H9 (cell line): ENCODE measurements around the gene AGPAT2. TPM values are rescaled to one million over a fixed set of nuclear protein-coding genes. Genes with fewer than 3 reads are reported as not detected.

Experiments
- DNase-seq: peaks from one replicate; pipeline ENCODE4 v3.0.0-alpha.2; 2017
- H2AFZ ChIP-seq: one replicate; pipeline ENCODE4 v1.6.1; 2013; ENCODE audit warnings: mild to moderate bottlenecking, low read length, control low read depth, moderate library complexity
- H2AK5ac ChIP-seq: 2 replicates; pipeline ENCODE4 v1.6.1; 2013; ENCODE audit warnings: low read length, control low read depth, mixed read lengths; ENCODE audit not compliant: insufficient read length
- H2BK120ac ChIP-seq: one replicate; pipeline ENCODE4 v1.6.1; 2013; ENCODE audit warnings: low read depth, mild to moderate bottlenecking, low read length, control low read depth, inconsistent platforms; ENCODE audit not compliant: poor library complexity, severe bottlenecking
- H2BK12ac ChIP-seq: 2 replicates; pipeline ENCODE4 v1.6.1; 2013; ENCODE audit warnings: low read length, control low read depth, mixed read lengths, low read depth; ENCODE audit not compliant: insufficient read length
- H2BK15ac ChIP-seq: 2 replicates; pipeline ENCODE4 v1.6.1; 2013; ENCODE audit warnings: low read depth, low read length, control low read depth
- H2BK20ac ChIP-seq: one replicate; pipeline ENCODE4 v1.6.1; 2013; ENCODE audit warnings: low read depth, mild to moderate bottlenecking, low read length, control low read depth, inconsistent platforms; ENCODE audit not compliant: poor library complexity, severe bottlenecking
- H2BK5ac ChIP-seq: 2 replicates; pipeline ENCODE4 v1.6.1; 2013; ENCODE audit warnings: low read length, control low read depth, mixed read lengths; ENCODE audit not compliant: insufficient read length
- H3K14ac ChIP-seq: 2 replicates; pipeline ENCODE4 v1.6.1; 2013; ENCODE audit warnings: low read length, control low read depth; ENCODE audit not compliant: insufficient read depth
- H3K18ac ChIP-seq: 2 replicates; pipeline ENCODE4 v1.6.1; 2013; ENCODE audit warnings: low read depth, mild to moderate bottlenecking, mixed read lengths, low read length, control low read depth; ENCODE audit not compliant: insufficient read length
- H3K23ac ChIP-seq: 2 replicates; pipeline ENCODE4 v1.6.1; 2013; ENCODE audit warnings: low read length, control low read depth, mixed read lengths, low read depth; ENCODE audit not compliant: insufficient read length
- H3K23me2 ChIP-seq: 2 replicates; pipeline ENCODE4 v1.6.1; 2013; ENCODE audit warnings: low read depth, mild to moderate bottlenecking, mixed read lengths, low read length, control low read depth; ENCODE audit not compliant: insufficient read length, poor library complexity, severe bottlenecking
- H3K27ac ChIP-seq: 2 replicates; pipeline ENCODE4 v1.5.1; 2013; ENCODE audit warnings: low read length, control low read depth, mixed read lengths, low read depth; ENCODE audit not compliant: insufficient read length
- H3K27me3 ChIP-seq: 2 replicates; pipeline ENCODE4 v1.6.1; 2013; ENCODE audit warnings: low read length, control low read depth, inconsistent platforms; ENCODE audit not compliant: insufficient read depth
- H3K4ac ChIP-seq: 2 replicates; pipeline ENCODE4 v1.6.1; 2013; ENCODE audit warnings: low read depth, mild to moderate bottlenecking, control low read depth, inconsistent platforms, low read length, moderate library complexity
- H3K4me1 ChIP-seq: 2 replicates; pipeline ENCODE4 v1.6.1; 2013; ENCODE audit warnings: low read length, control low read depth, inconsistent platforms; ENCODE audit not compliant: insufficient read depth
- H3K4me2 ChIP-seq: 2 replicates; pipeline ENCODE4 v1.6.1; 2013; ENCODE audit warnings: low read length, control low read depth, mixed read lengths; ENCODE audit not compliant: insufficient read length, insufficient read depth
- H3K56ac ChIP-seq: 2 replicates; pipeline ENCODE4 v1.6.1; 2013; ENCODE audit warnings: low read depth, mild to moderate bottlenecking, mixed read lengths, low read length, control low read depth; ENCODE audit not compliant: insufficient read length
- H3K79me1 ChIP-seq: 2 replicates; pipeline ENCODE4 v1.6.1; 2013; ENCODE audit warnings: low read depth, mild to moderate bottlenecking, moderate library complexity, low read length, control low read depth, inconsistent platforms; ENCODE audit not compliant: insufficient read depth, poor library complexity, severe bottlenecking
- H3K79me2 ChIP-seq: 2 replicates; pipeline ENCODE4 v1.6.1; 2013; ENCODE audit warnings: low read length, control low read depth, inconsistent platforms; ENCODE audit not compliant: insufficient read depth
- H3K9ac ChIP-seq: 2 replicates; pipeline ENCODE4 v1.6.1; 2013; ENCODE audit warnings: low read length, control low read depth, mixed read lengths; ENCODE audit not compliant: insufficient read length; ENCODE audit errors: extremely low read depth
- H3K9me3 ChIP-seq: one replicate; pipeline ENCODE4 v1.6.1; 2013; ENCODE audit warnings: low read depth, low read length, inconsistent platforms; ENCODE audit not compliant: control insufficient read depth
- H3T11ph ChIP-seq: one replicate; pipeline ENCODE4 v1.6.1; 2013; ENCODE audit warnings: mild to moderate bottlenecking, low read length, control low read depth, inconsistent platforms
- H4K20me1 ChIP-seq: one replicate; pipeline ENCODE4 v1.6.1; 2013; ENCODE audit not compliant: control insufficient read depth, insufficient read length, insufficient read depth
- H4K5ac ChIP-seq: 2 replicates; pipeline ENCODE4 v1.6.1; 2013; ENCODE audit warnings: low read depth, mild to moderate bottlenecking, mixed read lengths, low read length, control low read depth; ENCODE audit not compliant: insufficient read length
- H4K8ac ChIP-seq: replicated peaks from 2 replicates; pipeline ENCODE4 v1.6.1; 2013; ENCODE audit warnings: low read length, control low read depth, mixed read lengths, low read depth; ENCODE audit not compliant: insufficient read length
- H4K91ac ChIP-seq: 2 replicates; pipeline ENCODE4 v1.6.1; 2013; ENCODE audit warnings: low read depth, mild to moderate bottlenecking, moderate library complexity, mixed read lengths, low read length, control low read depth; ENCODE audit not compliant: insufficient read length
- H3K27ac Mint-ChIP-seq, 3 experiments: 2 replicates in 2 of 3; 3 replicates in 1 of 3; pipeline ENCODE4 v1.8.0; 2020 to 2021; ENCODE audit warnings: mixed read lengths in 3 of 3, mild to moderate bottlenecking in 1 of 3, moderate library complexity in 1 of 3
- H3K27me3 Mint-ChIP-seq: 2 replicates; pipeline ENCODE4 v1.8.0; 2021; ENCODE audit warnings: low read depth, mild to moderate bottlenecking, moderate library complexity, mixed read lengths
- H3K36me3 Mint-ChIP-seq, 3 experiments: 2 replicates in 2 of 3; 3 replicates in 1 of 3; pipeline ENCODE4 v1.8.0; 2020 to 2021; ENCODE audit warnings: low read depth in 3 of 3, mixed read lengths in 3 of 3; ENCODE audit not compliant: insufficient read depth in 1 of 3
- H3K4me1 Mint-ChIP-seq, 2 experiments: 2 replicates each; pipeline ENCODE4 v1.8.0; 2020; ENCODE audit warnings: mixed read lengths in 2 of 2
- H3K4me3 Mint-ChIP-seq, 2 experiments: 2 replicates in 1 of 2; 3 replicates in 1 of 2; pipeline ENCODE4 v1.8.0; 2020 to 2021; ENCODE audit warnings: mild to moderate bottlenecking in 2 of 2, mixed read lengths in 2 of 2, moderate library complexity in 1 of 2
- H3K9me3 Mint-ChIP-seq, 2 experiments: 2 replicates in 1 of 2; 3 replicates in 1 of 2; pipeline ENCODE4 v1.8.0; 2020; ENCODE audit warnings: mild to moderate bottlenecking in 2 of 2, mixed read lengths in 2 of 2, moderate library complexity in 1 of 2
- WGBS: extraction: QIAGEN DNeasy Blood & Tissue Kit; methylation state at CpG from one replicate; pipeline ENCODE4 v1.1.7; 2013; ENCODE audit warnings: missing lambda C conversion rate, low lambda C conversion rate, mixed read lengths; ENCODE audit not compliant: insufficient read length; ENCODE audit errors: extremely low coverage; 5-methylcytosine and 5-hydroxymethylcytosine counted together
- total RNA-seq: library from RNA; stranded (reverse); gene quantifications from 2 replicates; pipeline ENCODE4 v1.2.1, GENCODE V29; 2021
- TF ChIP-seq, protein P1 (sequence below): fragments of 200-600 bp; sonication (generic); conservative IDR thresholded peaks from 3 replicates; pipeline ENCODE4 v1.8.0; 2021; ENCODE audit warnings: antibody characterized with exemption, mild to moderate bottlenecking

AGPAT2 gene
- total RNA-seq, 1 experiment from 2014 or later, result 29.7 TPM

GRCh38 chr9:136684799-136685198, 2.5 kb downstream of the AGPAT2 start:
- Histone ChIP-seq H3T11ph (no peak overlapping the region), H3K14ac (no peak overlapping the region), H3K18ac (no peak overlapping the region), H3K4me2 (no peak overlapping the region), H4K20me1 (no peaks in the 10 kb centered on the region), H2AFZ (no peak overlapping the region), H3K4me1 (no peaks in the 10 kb centered on the region; the same call in 1 of the 2 replicates), H2BK120ac (no peak overlapping the region), H3K79me2 (no peaks in the 10 kb centered on the region; the same call in 1 of the 2 replicates), H3K27ac (no peak overlapping the region), H2AK5ac (no peak overlapping the region), H3K9ac (no peak overlapping the region), H3K27me3 (no peaks in the 10 kb centered on the region), H3K23me2 (peaks cover 9% of the 10 kb centered on the region), H2BK5ac (no peak overlapping the region), H3K56ac (no peak overlapping the region), H2BK15ac (no peak overlapping the region), H3K79me1 (peaks cover 4% of the 10 kb centered on the region), H3K23ac (no peak overlapping the region), H3K4ac (no peak overlapping the region), H2BK20ac (no peak overlapping the region), H4K5ac (no peak overlapping the region), H4K8ac (no peak overlapping the region), H2BK12ac (no peak overlapping the region), H4K91ac (no peak overlapping the region), H3K9me3 (no peaks in the 10 kb centered on the region)
- WGBS, result no CpG with 5 or more reads among the region's 15 CpGs
- H3K4me3 Mint-ChIP-seq, result no peak overlapping the region
- H3K27me3 Mint-ChIP-seq, result peaks cover 19% of the 10 kb centered on the region
- DNase-seq, result no peak
- H3K27ac Mint-ChIP-seq, result no peak overlapping the region
- TF ChIP-seq, protein P1, sequence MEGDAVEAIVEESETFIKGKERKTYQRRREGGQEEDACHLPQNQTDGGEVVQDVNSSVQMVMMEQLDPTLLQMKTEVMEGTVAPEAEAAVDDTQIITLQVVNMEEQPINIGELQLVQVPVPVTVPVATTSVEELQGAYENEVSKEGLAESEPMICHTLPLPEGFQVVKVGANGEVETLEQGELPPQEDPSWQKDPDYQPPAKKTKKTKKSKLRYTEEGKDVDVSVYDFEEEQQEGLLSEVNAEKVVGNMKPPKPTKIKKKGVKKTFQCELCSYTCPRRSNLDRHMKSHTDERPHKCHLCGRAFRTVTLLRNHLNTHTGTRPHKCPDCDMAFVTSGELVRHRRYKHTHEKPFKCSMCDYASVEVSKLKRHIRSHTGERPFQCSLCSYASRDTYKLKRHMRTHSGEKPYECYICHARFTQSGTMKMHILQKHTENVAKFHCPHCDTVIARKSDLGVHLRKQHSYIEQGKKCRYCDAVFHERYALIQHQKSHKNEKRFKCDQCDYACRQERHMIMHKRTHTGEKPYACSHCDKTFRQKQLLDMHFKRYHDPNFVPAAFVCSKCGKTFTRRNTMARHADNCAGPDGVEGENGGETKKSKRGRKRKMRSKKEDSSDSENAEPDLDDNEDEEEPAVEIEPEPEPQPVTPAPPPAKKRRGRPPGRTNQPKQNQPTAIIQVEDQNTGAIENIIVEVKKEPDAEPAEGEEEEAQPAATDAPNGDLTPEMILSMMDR, result no peak
- H3K9me3 Mint-ChIP-seq, result no peaks in the 10 kb centered on the region
- peaks cover 4 to 16% of the 10 kb centered on the region in 2 experiments for H3K4me1 Mint-ChIP-seq
- no peaks in the 10 kb centered on the region for H3K36me3 Mint-ChIP-seq
